GM18520 (cell line): Measurements from ENCODE around the gene CCKAR.

Source experiments
- ATAC-seq: cut with Tn5 transposase; IDR thresholded peaks from one replicate; pipeline ENCODE4 v1.9.1; 2021; ENCODE audit not compliant: unreplicated experiment

Gene CCKAR

GRCh38 chr4:26491449-26492170, 1.3 kb upstream of the CCKAR start:
- ATAC-seq: no peak

GRCh38 chr4:26490960-26491284, 638 bp upstream of the CCKAR start:
- ATAC-seq: no peak

- ATAC-seq: no peak
Observed at GRCh38 chr4:26489101-26489985, 941 bp downstream of the CCKAR start.

GRCh38 chr4:26485684-26486083, 4.6 kb downstream of the CCKAR start:
- no peak for ATAC-seq

GRCh38 chr4:26484516-26484915, 5.8 kb downstream of the CCKAR start:
- ATAC-seq: no peak

- no peak for ATAC-seq
Observed at GRCh38 chr4:26484032-26484515, 6.2 kb downstream of the CCKAR start.

GRCh38 chr4:26482508-26483462, 7.5 kb downstream of the CCKAR start:
- ATAC-seq: no peak

- no peak for ATAC-seq
Observed at GRCh38 chr4:26478330-26478729, 12.0 kb downstream of the CCKAR start.

GRCh38 chr4:26476545-26476944, 13.7 kb downstream of the CCKAR start:
- no peak for ATAC-seq

GRCh38 chr4:26475716-26476115, 14.6 kb downstream of the CCKAR start:
- ATAC-seq: no peak

- ATAC-seq: no peak
Observed at GRCh38 chr4:26474551-26474950, 15.7 kb downstream of the CCKAR start.

GRCh38 chr4:26473893-26474292, 16.4 kb downstream of the CCKAR start:
- ATAC-seq: no peak

GRCh38 chr4:26471890-26472289, 18.4 kb downstream of the CCKAR start:
- ATAC-seq: no peak

- ATAC-seq: no peak
Observed at GRCh38 chr4:26468977-26469376, 21.3 kb downstream of the CCKAR start.

GRCh38 chr4:26468283-26468949, 21.9 kb downstream of the CCKAR start:
- no peak for ATAC-seq

- no peak for ATAC-seq
Observed at GRCh38 chr4:26467724-26468123, 22.6 kb downstream of the CCKAR start.

- no peak for ATAC-seq
Observed at GRCh38 chr4:26466578-26467270, 23.6 kb downstream of the CCKAR start.

GRCh38 chr4:26464420-26465095, 25.7 kb downstream of the CCKAR start:
- ATAC-seq: no peak

- no peak for ATAC-seq
Observed at GRCh38 chr4:26463386-26463785, 26.9 kb downstream of the CCKAR start.
